ENCODE results near the gene TARS3. TPM values are rescaled to one million over a fixed set of nuclear protein-coding genes. Genes with fewer than 3 reads are reported as not detected.
"Not testable (repeated sequence)": the region's sequence is repeated elsewhere in the genome, so short reads cannot be mapped to it uniquely, and the experiment has no call there.

Gene TARS3
- 10 to 100 TPM; 20.5 to 42.6 (median 23.6) TPM for total RNA-seq
- polyA plus RNA-seq, result 10 to 100 TPM; 10.2 to 17.0 TPM
- 49.5 reads per million, percentile 71 among the genes with 10 or more reads in this experiment for total RNA-seq

GRCh38 chr15:101723874-101724674 lies at the start of gene TARS3:
TSS of gene TARS3 (minus strand) at chr15:101724473. CDS start at chr15:101724387, 86 bp downstream.
- H3K27me3 Mint-ChIP-seq, result peaks cover 0 to 3% (median 0%) of the 10 kb centered on the region in 5 donors
- POLR2A ChIA-PET, result interaction anchor here (0.5 to 2.0 kb wide), 15 partner anchors 9 to 429 kb away, joined by 3 to 12 read pairs (median 3); partner anchors contain the start of gene SNRPA1
- CTCF ChIA-PET, result interaction anchor here (1.2 to 1.3 kb wide), 2 partner anchors 20 to 435 kb away, joined by 3 read pairs; no protein-coding TSS in a partner anchor
- H3K9me3 Mint-ChIP-seq, result no peaks in the 10 kb centered on the region
- peak within 1 kb of the TSS; percentile 77 for H3K4me3 ChIP-seq (ENCODE audit: low read length)
- intact Hi-C loops (cut with micrococcal nuclease), result loop anchor here (1.0 to 10.0 kb wide), 12 partner anchors 15 to 1799 kb away; partner anchors contain the start of genes ASB7 (in 2 of the 2), LINS1 (in 2 of the 2), TM2D3 (in 2 of the 2) and SELENOS (in 1 of the 2)
- ATAC-seq (peak; percentile 97), DNase-seq (peak; percentile 84 to 97 (median 90))
- H3K27ac ChIP-seq (ENCODE audit: low read depth, low read length), result peak within 1 kb of the TSS; percentile 88
- H3K9me3 ChIP-seq (ENCODE audit: control insufficient read depth in 2 of 3, low read length in 3 of 3), result no peaks in the 10 kb centered on the region
- H3K4me1 ChIP-seq (ENCODE audit: control insufficient read depth in 2 of 2, insufficient read depth in 2 of 2, low read length in 2 of 2), result peaks cover 5 to 11% of the 10 kb centered on the region in 2 donors
- peaks cover 16 to 42% (median 35%) of the 10 kb centered on the region in 7 donors for H3K4me1 Mint-ChIP-seq
- peak within 1 kb of the TSS; percentile 79 to 97 (median 91) for H3K4me3 Mint-ChIP-seq
- H3K36me3 ChIP-seq (ENCODE audit: control insufficient read depth in 2 of 3, insufficient read depth in 3 of 3, low read length in 3 of 3), result peaks cover 4 to 34% (median 22%) of the 10 kb centered on the region in 3 experiments
- peak within 1 kb of the TSS; percentile 83 to 97 (median 91) for H3K27ac Mint-ChIP-seq
- H3K36me3 Mint-ChIP-seq, result peaks cover 14 to 32% (median 23%) of the 10 kb centered on the region in 5 donors
- no peaks in the 10 kb centered on the region for H3K27me3 ChIP-seq (ENCODE audit: control insufficient read depth in 2 of 2, insufficient read depth in 2 of 2, low read length in 2 of 2)

- Histone ChIP-seq H3K36me3 (ENCODE audit: control insufficient read depth in 2 of 3, insufficient read depth in 3 of 3, low read length in 3 of 3) (no peaks in the 10 kb centered on the region), H3K27me3 (ENCODE audit: control insufficient read depth in 2 of 2, insufficient read depth in 2 of 2, low read length in 2 of 2) (no peaks in the 10 kb centered on the region), H3K4me1 (ENCODE audit: control insufficient read depth in 2 of 2, insufficient read depth in 2 of 2, low read length in 2 of 2) (no peaks in the 10 kb centered on the region), H3K27ac (ENCODE audit: low read depth, low read length) (no peak overlapping the region), H3K9me3 (ENCODE audit: control insufficient read depth in 2 of 3, low read length in 3 of 3) (no peaks in the 10 kb centered on the region), H3K4me3 (ENCODE audit: low read length) (no peak overlapping the region)
- no peaks in the 10 kb centered on the region for H3K4me1 Mint-ChIP-seq
- intact Hi-C loops (cut with micrococcal nuclease), result no loop called here
- peaks cover 0 to 2% (median 0%) of the 10 kb centered on the region in 11 donors for H3K9me3 Mint-ChIP-seq
- H3K27me3 Mint-ChIP-seq, result no peaks in the 10 kb centered on the region
- ChIA-PET CTCF (no interaction called here), POLR2A (no interaction called here)
- H3K36me3 Mint-ChIP-seq, result peaks cover 0 to 9% (median 0%) of the 10 kb centered on the region in 5 donors
- DNase-seq, result peak in 1 of 9 donors; percentile 3
- H3K27ac Mint-ChIP-seq, result no peak overlapping the region
- H3K4me3 Mint-ChIP-seq, result no peak overlapping the region
- no peak for ATAC-seq
These were observed 49.3 kb upstream of the TARS3 start for GRCh38 chr15:101773496-101774100.

GRCh38 chr15:101772921-101773320 lies 48.6 kb upstream of the TARS3 start:
- no peaks in the 10 kb centered on the region for H3K9me3 ChIP-seq (ENCODE audit: control insufficient read depth in 2 of 3, low read length in 3 of 3)
- no peaks in the 10 kb centered on the region for H3K27me3 Mint-ChIP-seq
- ChIA-PET CTCF (no interaction called here), POLR2A (no interaction called here)
- peaks cover 0 to 2% (median 0%) of the 10 kb centered on the region in 11 donors for H3K9me3 Mint-ChIP-seq
- DNase-seq, result no peak
- H3K27me3 ChIP-seq (ENCODE audit: control insufficient read depth in 2 of 2, insufficient read depth in 2 of 2, low read length in 2 of 2), result no peaks in the 10 kb centered on the region
- H3K36me3 Mint-ChIP-seq, result peaks cover 0 to 9% (median 0%) of the 10 kb centered on the region in 5 donors
- intact Hi-C loops (cut with micrococcal nuclease), result no loop called here
- ATAC-seq, result no peak
- no peaks in the 10 kb centered on the region for H3K4me1 ChIP-seq (ENCODE audit: control insufficient read depth in 2 of 2, insufficient read depth in 2 of 2, low read length in 2 of 2)
- no peak overlapping the region for H3K4me3 Mint-ChIP-seq
- no peak overlapping the region for H3K27ac ChIP-seq (ENCODE audit: low read depth, low read length)
- no peaks in the 10 kb centered on the region for H3K36me3 ChIP-seq (ENCODE audit: control insufficient read depth in 2 of 3, insufficient read depth in 3 of 3, low read length in 3 of 3)
- H3K4me1 Mint-ChIP-seq, result no peaks in the 10 kb centered on the region
- H3K4me3 ChIP-seq (ENCODE audit: low read length), result no peak overlapping the region
- no peak overlapping the region for H3K27ac Mint-ChIP-seq

- H3K27me3 ChIP-seq (ENCODE audit: control insufficient read depth in 2 of 2, insufficient read depth in 2 of 2, low read length in 2 of 2); H3K4me1 ChIP-seq (ENCODE audit: control insufficient read depth in 2 of 2, insufficient read depth in 2 of 2, low read length in 2 of 2); H3K27ac Mint-ChIP-seq; H3K27ac ChIP-seq (ENCODE audit: low read depth, low read length); DNase-seq; POLR2A ChIA-PET; intact Hi-C loops (cut with micrococcal nuclease); H3K36me3 Mint-ChIP-seq; H3K9me3 ChIP-seq (ENCODE audit: control insufficient read depth in 2 of 3, low read length in 3 of 3); ATAC-seq; H3K27me3 Mint-ChIP-seq; H3K4me1 Mint-ChIP-seq; H3K4me3 ChIP-seq (ENCODE audit: low read length); H3K9me3 Mint-ChIP-seq; H3K4me3 Mint-ChIP-seq; H3K36me3 ChIP-seq (ENCODE audit: control insufficient read depth in 2 of 3, insufficient read depth in 3 of 3, low read length in 3 of 3): not testable (repeated sequence)
- CTCF ChIA-PET, result interaction anchor here (1.1 kb wide), 1 partner anchor 1968 kb away, joined by 3 read pairs; no protein-coding TSS in a partner anchor
These were observed 42.9 kb upstream of the TARS3 start for GRCh38 chr15:101767083-101767640.

GRCh38 chr15:101765772-101766456 lies 41.6 kb upstream of the TARS3 start:
- ATAC-seq (no peak), DNase-seq (no peak)
- no peaks in the 10 kb centered on the region for H3K27me3 ChIP-seq (ENCODE audit: control insufficient read depth in 2 of 2, insufficient read depth in 2 of 2, low read length in 2 of 2)
- CTCF ChIA-PET, result interaction anchor here (1.1 kb wide), 1 partner anchor 1967 kb away, joined by 3 read pairs; no protein-coding TSS in a partner anchor
- H3K36me3 ChIP-seq (ENCODE audit: control insufficient read depth in 2 of 3, insufficient read depth in 3 of 3, low read length in 3 of 3), result no peaks in the 10 kb centered on the region
- H3K9me3 ChIP-seq (ENCODE audit: control insufficient read depth in 2 of 3, low read length in 3 of 3), result no peaks in the 10 kb centered on the region
- H3K27ac Mint-ChIP-seq, result no peak overlapping the region
- peaks cover 0 to 4% (median 0%) of the 10 kb centered on the region in 7 donors for H3K4me1 Mint-ChIP-seq
- no peak overlapping the region for H3K4me3 Mint-ChIP-seq
- H3K4me3 ChIP-seq (ENCODE audit: low read length), result no peak overlapping the region
- POLR2A ChIA-PET, result no interaction called here
- H3K4me1 ChIP-seq (ENCODE audit: control insufficient read depth in 2 of 2, insufficient read depth in 2 of 2, low read length in 2 of 2), result no peaks in the 10 kb centered on the region
- no peaks in the 10 kb centered on the region for H3K27me3 Mint-ChIP-seq
- intact Hi-C loops (cut with micrococcal nuclease), result no loop called here
- H3K9me3 Mint-ChIP-seq, result peaks cover 0 to 3% (median 0%) of the 10 kb centered on the region in 11 donors
- peaks cover 0 to 4% (median 0%) of the 10 kb centered on the region in 5 donors for H3K36me3 Mint-ChIP-seq
- no peak overlapping the region for H3K27ac ChIP-seq (ENCODE audit: low read depth, low read length)

GRCh38 chr15:101765340-101765671 lies 41.0 kb upstream of the TARS3 start:
- POLR2A ChIA-PET, CTCF ChIA-PET: not testable (repeated sequence)

More at GRCh38 chr15:101765340-101765671, 41.0 kb upstream of the TARS3 start:
- H3K27ac ChIP-seq (ENCODE audit: low read depth, low read length); H3K27me3 ChIP-seq (ENCODE audit: control insufficient read depth in 2 of 2, insufficient read depth in 2 of 2, low read length in 2 of 2); H3K9me3 Mint-ChIP-seq; H3K27ac Mint-ChIP-seq; H3K4me3 ChIP-seq (ENCODE audit: low read length); H3K4me1 Mint-ChIP-seq; DNase-seq; H3K36me3 ChIP-seq (ENCODE audit: control insufficient read depth in 2 of 3, insufficient read depth in 3 of 3, low read length in 3 of 3); H3K27me3 Mint-ChIP-seq; intact Hi-C loops (cut with micrococcal nuclease); H3K4me3 Mint-ChIP-seq; H3K9me3 ChIP-seq (ENCODE audit: control insufficient read depth in 2 of 3, low read length in 3 of 3); ATAC-seq; H3K36me3 Mint-ChIP-seq; H3K4me1 ChIP-seq (ENCODE audit: control insufficient read depth in 2 of 2, insufficient read depth in 2 of 2, low read length in 2 of 2): not testable (repeated sequence)
